Endodermal cell (in vitro differentiated cells): Measurements from ENCODE around the gene RFC1. TPM values are rescaled to one million over a fixed set of nuclear protein-coding genes. Genes with fewer than 3 reads are reported as not detected.

ENCODE experiments used
- DNase-seq: peaks from one replicate; pipeline ENCODE4 v3.0.0-alpha.2; 2017
- H3K27ac ChIP-seq: 2 replicates; pipeline ENCODE4 v1.5.1; 2013; ENCODE audit warnings: mild to moderate bottlenecking, low read depth, low read length, moderate library complexity
- H3K27me3 ChIP-seq: 2 replicates; pipeline ENCODE4 v1.6.1; 2013; ENCODE audit warnings: mild to moderate bottlenecking, low read length, moderate library complexity; ENCODE audit not compliant: insufficient read depth, control insufficient read depth, poor library complexity, severe bottlenecking
- H3K36me3 ChIP-seq: 2 replicates; pipeline ENCODE4 v1.7.0; 2013; ENCODE audit warnings: mild to moderate bottlenecking, low read length, moderate library complexity; ENCODE audit not compliant: control insufficient read depth, insufficient read depth
- H3K4me1 ChIP-seq: one replicate; pipeline ENCODE4 v1.7.0; 2013; ENCODE audit warnings: low read length; ENCODE audit not compliant: control insufficient read depth, insufficient read depth
- H3K4me3 ChIP-seq: 2 replicates; pipeline ENCODE4 v1.5.1; 2013; ENCODE audit warnings: mild to moderate bottlenecking, low read length, moderate library complexity
- H3K9ac ChIP-seq: 2 replicates; pipeline ENCODE4 v1.6.1; 2013; ENCODE audit warnings: mild to moderate bottlenecking, low read length, moderate library complexity; ENCODE audit not compliant: poor library complexity, severe bottlenecking; ENCODE audit errors: extremely low read depth
- H3K9me3 ChIP-seq: 2 replicates; pipeline ENCODE4 v1.6.1; 2013; ENCODE audit warnings: mild to moderate bottlenecking, low read length, moderate library complexity; ENCODE audit not compliant: control insufficient read depth
- H3K27ac Mint-ChIP-seq: 2 replicates; pipeline ENCODE4 v1.8.0; 2020; ENCODE audit warnings: mixed read lengths
- H3K27me3 Mint-ChIP-seq: 2 replicates; pipeline ENCODE4 v1.8.0; 2021; ENCODE audit warnings: mild to moderate bottlenecking, mixed read lengths; ENCODE audit not compliant: insufficient read depth
- H3K36me3 Mint-ChIP-seq: 2 replicates; pipeline ENCODE4 v1.8.0; 2020; ENCODE audit warnings: low read depth, mixed read lengths
- H3K4me1 Mint-ChIP-seq: 2 replicates; pipeline ENCODE4 v1.8.0; 2020; ENCODE audit warnings: mixed read lengths
- H3K4me3 Mint-ChIP-seq: 2 replicates; pipeline ENCODE4 v1.8.0; 2020; ENCODE audit warnings: mild to moderate bottlenecking, moderate library complexity, mixed read lengths
- H3K9me3 Mint-ChIP-seq: 2 replicates; pipeline ENCODE4 v1.8.0; 2020; ENCODE audit warnings: mild to moderate bottlenecking, mixed read lengths
- CTCF ChIP-seq: fragments of 200-600 bp; sonication (generic); conservative IDR thresholded peaks from 2 replicates; pipeline ENCODE4 v1.5.0; 2021; ENCODE audit warnings: antibody characterized with exemption, mild to moderate bottlenecking
- WGBS, 2 experiments: methylation state at CpG; one replicate each; pipeline versions ENCODE4 v1.1.5 to v1.1.7; 2013; ENCODE audit warnings: missing lambda C conversion rate in 2 of 2, mixed read lengths in 1 of 2; ENCODE audit not compliant: insufficient coverage in 1 of 2, insufficient read length in 1 of 2; 5-methylcytosine and 5-hydroxymethylcytosine counted together
- total RNA-seq, 2 donors: library from RNA; stranded (reverse); fragmentation: NEBNext Ultra II Directional in 1 of 2; extraction: Animal tissue kit (Norgen Biotek cat#: 25700) in 1 of 2; gene quantifications; 2 replicates in 1 of 2; 3 replicates in 1 of 2; pipeline ENCODE4 v1.2.1, GENCODE V29; 2021

The RFC1 gene
- total RNA-seq, 2 donors from 2014 or later: 56.4 to 57.0 TPM

DNA sequence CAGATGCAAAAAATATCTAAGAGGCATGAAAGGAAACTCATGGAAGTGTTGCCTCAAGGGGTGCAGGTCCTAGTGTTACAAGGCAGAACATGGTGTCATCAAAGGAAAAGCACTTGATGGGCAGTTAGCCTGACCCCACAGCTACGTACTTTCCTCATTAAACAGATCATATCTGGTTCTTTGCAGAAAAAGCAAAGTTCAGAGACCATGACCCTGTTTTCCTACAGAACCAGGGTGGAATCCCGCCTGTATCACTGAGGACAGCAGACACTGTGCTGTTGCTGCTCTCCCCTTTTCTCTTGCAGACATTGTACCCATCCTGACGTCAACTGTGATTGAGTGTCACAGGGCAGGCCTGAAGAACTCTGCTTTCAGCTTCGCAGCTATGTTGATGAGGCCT is 91.7 kb downstream of the RFC1 start:
- H3K36me3 ChIP-seq: peaks cover 67% of the 10 kb centered on the region
- WGBS, 2 experiments: 90 to 93% methylated on average over 3 to 4 of the region's 4 CpGs
- H3K4me3 Mint-ChIP-seq: no peak overlapping the region
- no peaks in the 10 kb centered on the region for H3K4me1 Mint-ChIP-seq
- H3K9me3 ChIP-seq: no peaks in the 10 kb centered on the region
- H3K4me3 ChIP-seq: no peak overlapping the region
- H3K27me3 Mint-ChIP-seq: no peaks in the 10 kb centered on the region
- peaks cover 65% of the 10 kb centered on the region for H3K36me3 Mint-ChIP-seq
- peaks cover 5% of the 10 kb centered on the region for H3K4me1 ChIP-seq
- DNase-seq: no peak
- H3K27ac Mint-ChIP-seq: no peak overlapping the region
- H3K27ac ChIP-seq: no peak overlapping the region
- no peak for TF ChIP-seq CTCF
- no peaks in the 10 kb centered on the region for H3K27me3 ChIP-seq
- no peak overlapping the region for H3K9ac ChIP-seq
- H3K9me3 Mint-ChIP-seq: no peaks in the 10 kb centered on the region

DNA sequence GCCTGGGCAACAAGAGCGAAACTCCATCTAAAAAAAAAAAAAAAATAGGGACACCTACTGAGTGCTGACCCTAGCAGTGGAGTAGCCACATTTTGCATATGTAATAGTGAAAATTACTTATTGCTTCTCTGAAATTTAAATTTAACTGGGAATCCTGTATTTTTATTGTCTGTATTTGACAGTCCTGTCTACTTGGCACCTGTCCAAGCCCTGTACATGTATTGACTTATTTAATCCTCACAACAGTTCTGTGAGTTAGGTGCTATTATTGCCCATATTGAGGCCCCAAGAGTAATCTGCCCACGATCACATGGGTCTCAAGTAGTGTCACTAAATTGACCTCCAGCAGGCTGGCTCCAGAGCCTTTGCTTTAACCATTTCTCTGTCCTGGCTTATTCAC is 102.3 kb downstream of the RFC1 start:
- Histone ChIP-seq H3K4me1 (no peaks in the 10 kb centered on the region), H3K9me3 (no peaks in the 10 kb centered on the region), H3K27me3 (no peaks in the 10 kb centered on the region), H3K9ac (no peak overlapping the region), H3K36me3 (peaks cover 9% of the 10 kb centered on the region), H3K27ac (no peak overlapping the region), H3K4me3 (no peak overlapping the region)
- WGBS, 2 experiments: 96 to 100% methylated on average over 1 to 2 of the region's 2 CpGs
- no peak for TF ChIP-seq CTCF
- no peaks in the 10 kb centered on the region for H3K9me3 Mint-ChIP-seq
- H3K4me3 Mint-ChIP-seq: no peak overlapping the region
- no peak for DNase-seq
- no peak overlapping the region for H3K27ac Mint-ChIP-seq
- no peaks in the 10 kb centered on the region for H3K27me3 Mint-ChIP-seq
- peaks cover 5% of the 10 kb centered on the region for H3K4me1 Mint-ChIP-seq
- peaks cover 50% of the 10 kb centered on the region for H3K36me3 Mint-ChIP-seq

- H3K4me1 Mint-ChIP-seq: no peaks in the 10 kb centered on the region
- Histone ChIP-seq H3K27me3 (no peaks in the 10 kb centered on the region), H3K9ac (no peak overlapping the region), H3K36me3 (peaks cover 29% of the 10 kb centered on the region), H3K9me3 (no peaks in the 10 kb centered on the region), H3K27ac (no peak overlapping the region), H3K4me1 (no peaks in the 10 kb centered on the region), H3K4me3 (no peak overlapping the region)
- H3K27me3 Mint-ChIP-seq: no peaks in the 10 kb centered on the region
- H3K4me3 Mint-ChIP-seq: no peak overlapping the region
- no peaks in the 10 kb centered on the region for H3K9me3 Mint-ChIP-seq
- no peak for DNase-seq
- no peak overlapping the region for H3K27ac Mint-ChIP-seq
- H3K36me3 Mint-ChIP-seq: peaks cover 57% of the 10 kb centered on the region
- TF ChIP-seq CTCF: no peak
- WGBS, 2 experiments: 88% methylated on average over 2 of the region's 4 CpGs; no CpG with 5 or more reads in 1 of the 2 experiments
Observed at GRCh38 chr4:39259571-39260330, 106.4 kb downstream of the RFC1 start.
